NCI-H128 (cell line): ENCODE data around the gene NAPG.
"Not testable (repeated sequence)": the region's sequence is repeated elsewhere in the genome, so short reads cannot be mapped to it uniquely, and the experiment has no call there.

Source experiments
- DNase-seq: peaks from one replicate; lab custom pipeline; 2025; ENCODE audit not compliant: unreplicated experiment; lab: John Stamatoyannopoulos, UW

Gene NAPG

DNA sequence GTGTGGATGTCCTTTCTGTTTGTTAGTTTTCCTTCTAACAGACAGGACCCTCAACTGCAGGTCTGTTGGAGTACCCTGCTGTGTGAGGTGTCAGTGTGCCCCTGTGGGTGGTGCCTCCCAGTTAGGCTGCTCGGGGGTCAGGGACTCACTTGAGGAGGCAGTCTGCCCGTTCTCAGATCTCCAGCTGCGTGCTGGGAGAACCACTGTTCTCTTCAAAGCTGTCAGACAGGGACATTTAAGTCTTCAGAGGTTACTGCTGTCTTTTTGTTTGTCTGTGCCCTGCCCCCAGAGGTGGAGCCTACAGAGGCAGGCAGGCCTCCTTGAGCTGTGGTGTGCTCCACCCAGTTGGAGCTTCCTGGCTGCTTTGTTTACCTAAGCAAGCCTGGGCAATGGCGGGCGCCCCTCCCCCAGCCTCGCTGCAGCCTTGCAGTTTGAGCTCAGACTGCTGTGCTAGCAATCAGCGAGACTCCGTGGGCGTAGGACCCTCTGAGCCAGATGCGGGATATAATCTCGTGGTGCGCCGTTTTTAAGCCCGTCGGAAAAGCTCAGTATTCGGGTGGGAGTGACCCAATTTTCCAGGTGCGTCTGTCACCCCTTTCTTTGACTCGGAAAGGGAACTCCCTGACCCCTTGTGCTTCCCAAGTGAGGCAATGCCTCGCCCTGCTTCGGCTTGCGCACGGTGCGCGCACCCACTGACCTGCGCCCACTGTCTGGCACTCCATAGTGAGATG is 52.2 kb downstream of the NAPG start:
- DNase-seq: not testable (repeated sequence)

DNA sequence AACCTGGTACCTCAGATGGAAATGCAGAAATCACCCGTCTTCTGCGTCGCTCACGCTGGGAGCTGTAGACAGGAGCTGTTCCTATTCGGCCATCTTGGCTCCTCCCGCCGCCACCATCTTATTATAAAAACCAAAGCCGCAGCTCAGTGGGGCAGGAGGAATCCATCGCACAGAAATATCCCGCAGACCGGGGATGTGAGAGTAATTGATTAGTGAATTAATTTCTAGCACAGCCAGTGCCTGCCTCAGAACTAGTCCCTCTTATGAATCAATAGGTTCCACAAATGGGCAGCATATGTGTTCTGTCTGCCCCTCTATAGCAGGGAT is 52.7 kb downstream of the NAPG start:
- DNase-seq: not testable (repeated sequence)

DNA sequence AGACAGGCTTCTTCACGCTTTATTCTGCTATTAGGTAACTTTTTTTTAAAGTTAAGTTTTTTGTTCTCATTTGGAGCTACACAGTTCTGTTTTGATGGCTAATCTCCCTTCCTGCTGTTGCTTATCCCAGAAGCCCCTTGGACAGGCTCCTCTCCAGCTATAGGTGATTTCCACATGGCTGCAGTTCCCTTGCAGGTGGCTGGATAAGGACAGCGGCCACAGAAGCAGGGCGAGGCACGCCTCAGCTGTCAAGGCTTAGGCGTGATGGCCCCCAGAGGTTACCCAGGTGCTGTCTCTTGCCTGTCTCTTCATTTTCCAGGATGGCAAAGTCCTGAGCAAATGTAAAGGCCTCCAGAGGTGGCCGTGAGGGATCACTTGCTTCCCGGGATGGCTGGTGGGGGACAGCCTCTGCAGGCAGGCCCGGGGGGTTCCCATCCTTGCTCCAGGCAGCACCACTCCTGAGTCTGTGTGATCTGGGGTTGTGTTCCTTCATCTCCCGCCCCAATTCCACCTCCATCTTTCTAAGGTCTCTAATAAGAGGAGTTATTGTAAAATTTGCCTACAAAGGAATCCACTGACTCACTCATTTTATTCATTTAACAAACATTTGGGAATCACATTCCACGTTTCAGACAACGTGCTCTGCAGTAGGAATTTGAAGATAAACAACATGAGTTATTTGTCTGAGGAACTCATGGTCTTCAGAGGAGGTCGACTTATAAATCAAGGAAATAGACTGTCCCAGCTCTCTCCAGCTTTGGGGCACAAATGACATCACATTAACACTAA is 53.4 kb downstream of the NAPG start:
- no peak for DNase-seq

- DNase-seq: no peak
Observed at GRCh38 chr18:10580215-10580614, 54.4 kb downstream of the NAPG start.

GRCh38 chr18:10585260-10585659 is 59.4 kb downstream of the NAPG start:
- no peak for DNase-seq

DNA sequence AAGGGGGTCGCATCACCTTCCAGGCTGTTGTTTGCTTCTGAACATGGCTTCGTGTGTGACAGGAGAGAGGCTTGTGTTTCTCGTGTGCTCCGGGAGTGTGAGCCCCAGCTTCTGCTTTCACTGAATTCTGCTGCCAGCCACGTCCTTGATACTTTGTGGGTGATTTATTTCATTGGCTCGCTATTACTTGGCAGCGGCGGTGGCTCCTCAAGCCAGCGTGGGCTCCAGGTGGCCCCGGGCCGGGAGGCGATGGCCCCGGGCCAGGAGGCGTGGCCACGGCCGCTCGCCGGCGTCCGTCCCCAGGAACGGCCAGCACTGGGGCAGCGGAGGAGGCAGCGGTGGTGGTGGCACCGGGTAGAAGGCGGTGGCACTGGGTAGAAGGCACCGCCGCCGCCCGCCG is 63.1 kb downstream of the NAPG start:
- no peak for DNase-seq

DNA sequence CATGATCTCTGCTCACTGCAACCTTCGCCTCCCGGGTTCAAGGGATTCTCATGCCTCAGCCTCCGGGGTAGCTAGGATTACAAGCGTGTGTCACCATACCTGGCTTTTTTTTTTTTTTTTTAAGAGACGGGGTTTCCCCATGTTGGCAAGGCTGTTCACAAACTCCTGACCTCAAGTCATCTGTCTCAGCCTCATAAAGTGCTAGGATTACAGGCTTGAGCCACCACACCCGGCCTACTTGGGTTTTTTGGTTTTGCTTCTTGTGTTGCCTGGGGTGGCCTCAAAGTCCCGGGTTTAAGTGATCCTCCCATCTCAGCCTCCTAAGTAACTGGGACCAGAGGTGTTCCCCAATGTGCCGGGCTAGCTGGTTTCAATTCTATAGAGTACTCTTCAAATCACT is 64.6 kb downstream of the NAPG start:
- DNase-seq: no peak

DNA sequence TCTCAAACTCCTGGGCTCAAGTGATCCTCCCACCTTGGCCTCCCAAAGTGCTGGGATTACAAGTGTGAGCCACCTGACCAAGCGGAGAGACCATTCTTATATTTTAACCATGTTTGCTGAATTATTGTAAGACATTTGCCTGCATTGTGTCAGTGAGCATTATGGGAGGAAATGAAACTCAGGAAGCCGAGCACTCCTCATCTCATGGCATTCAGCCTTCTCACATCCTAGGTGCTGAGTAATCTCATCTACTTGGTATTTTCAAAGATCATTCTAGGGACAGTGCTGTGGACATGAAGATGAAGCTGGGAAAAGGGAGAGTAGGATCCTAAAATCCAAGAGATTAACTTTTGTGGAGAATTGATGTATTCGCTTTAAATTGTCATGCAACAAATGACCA is 66.1 kb downstream of the NAPG start:
- DNase-seq: no peak

DNA sequence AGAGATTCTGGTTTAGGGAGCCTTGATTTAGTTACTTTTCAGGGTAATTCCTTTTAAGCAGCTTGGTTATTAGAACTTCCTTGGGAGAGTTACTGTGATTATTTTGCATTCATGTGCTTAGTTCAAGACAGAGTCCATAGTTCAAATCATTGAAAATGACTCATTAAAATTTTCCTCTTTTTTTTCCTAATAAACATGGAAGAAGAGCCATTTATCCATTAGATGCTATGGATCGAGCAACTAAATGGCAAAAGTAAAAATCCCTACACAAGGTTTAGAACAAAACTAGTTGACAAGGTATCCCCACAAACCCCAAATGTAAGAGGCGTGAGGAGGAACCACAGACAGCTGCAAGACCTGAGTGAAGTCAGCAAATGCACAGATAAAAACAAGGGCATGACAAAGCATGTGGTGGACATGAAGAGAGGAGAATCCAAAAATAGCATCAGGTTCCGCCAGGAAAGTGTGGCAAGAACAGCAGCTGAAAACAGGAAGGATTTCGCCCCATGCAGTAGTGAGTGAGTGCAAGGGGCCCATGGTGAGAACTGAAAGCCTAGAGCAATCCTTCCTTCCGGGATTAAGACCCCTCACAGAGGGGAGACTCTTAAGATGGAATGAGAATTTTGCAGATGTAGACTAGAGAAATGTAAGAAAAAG is 67.7 kb downstream of the NAPG start:
- DNase-seq: not testable (repeated sequence)

GRCh38 chr18:10595917-10596316 is 70.1 kb downstream of the NAPG start:
- not testable (repeated sequence) for DNase-seq

- not testable (repeated sequence) for DNase-seq
Observed at GRCh38 chr18:10597695-10598094, 71.9 kb downstream of the NAPG start.

GRCh38 chr18:10600701-10601100 is 74.9 kb downstream of the NAPG start:
- not testable (repeated sequence) for DNase-seq
